ENCODE data around the gene LEKR1. TPM values are rescaled to one million over a fixed set of nuclear protein-coding genes. Genes with fewer than 3 reads are reported as not detected.

The LEKR1 gene
- total and polyA plus RNA-seq, 2 of the 13 experiments (the other 11 are each of a cell fraction or from before 2014, with no cell fraction given): 0.49 to 1.5 TPM

GRCh38 chr3:157073810-157074209, 247.7 kb downstream of the LEKR1 start (continued):
- TF ChIP-seq RCOR2 (CRISPR knock-in tag; IDR thresholded peaks at IDR 0.05): no peak

- in situ Hi-C loops (cut with HindIII; ENCODE audit: extremely low pct_ligation_motif_present, low pct_unique_long_range_greater_than_20kb): no loop called here
- Histone ChIP-seq H3K9ac (ENCODE audit: insufficient read depth, low read depth, low read length) (no peak overlapping the region), H3K79me2 (ENCODE audit: insufficient read depth, low read length) (no peaks in the 10 kb centered on the region), H3K4me2 (ENCODE audit: low read depth, low read length) (no peak overlapping the region), H3K27me3 (ENCODE audit: control insufficient read depth in 1 of 2, insufficient read depth in 2 of 2, low read length in 2 of 2) (peaks cover 0 to 2% of the 10 kb centered on the region in 2 experiments; a peak in 1 of 5 replicates), H3K36me3 (replicated peaks in 1 of 2; ENCODE audit: control insufficient read depth in 1 of 2, insufficient read depth in 2 of 2, low read length in 2 of 2) (no peaks in the 10 kb centered on the region), H3K27ac (ENCODE audit: extremely low read length, insufficient read depth, low read length) (no peak overlapping the region), H2AFZ (ENCODE audit: low read length) (no peak overlapping the region), H3K4me1 (ENCODE audit: insufficient read depth, low read length) (peaks cover 31% of the 10 kb centered on the region), H3K4me3 (replicated peaks in 1 of 3; ENCODE audit: insufficient read depth in 1 of 3, low read depth in 2 of 3, low read length in 3 of 3) (no peak overlapping the region), H3K9me3 (ENCODE audit: low read length) (no peaks in the 10 kb centered on the region), H4K20me1 (ENCODE audit: insufficient read depth, low read length) (no peaks in the 10 kb centered on the region)
- ATAC-seq (no peak), DNase-seq (ENCODE audit: low spot score) (no peak), FAIRE-seq (no peak)
- BruUV-seq (replicated peaks): no TSS peak
- intact Hi-C loops (cut with micrococcal nuclease; ENCODE audit: unreplicated experiment): no loop called here
- POLR2A ChIA-PET: no interaction called here
- CTCF ChIA-PET (ENCODE audit: low intra/inter-chr PET ratio, low total read pairs): no interaction called here
- 65% methylated on average over 3 of the region's 3 CpGs for WGBS (ENCODE audit: low lambda C conversion rate)
- TF ChIP-seq ZNF607 (CRISPR knock-in tag; IDR thresholded peaks at IDR 0.05; ENCODE audit: borderline replicate concordance) (no peak), ZNF451 (CRISPR knock-in tag; IDR thresholded peaks at IDR 0.05) (no peak), RAD21 (CRISPR knock-in tag; IDR thresholded peaks at IDR 0.05) (no peak), SIX1 (CRISPR knock-in tag; IDR thresholded peaks at IDR 0.05; ENCODE audit: borderline replicate concordance) (no peak), ZNF574 (CRISPR knock-in tag; IDR thresholded peaks at IDR 0.05) (no peak), ZNF280D (CRISPR knock-in tag; IDR thresholded peaks at IDR 0.05) (no peak), THAP11 (CRISPR knock-in tag; IDR thresholded peaks at IDR 0.05) (no peak), MAZ (IDR thresholded peaks at IDR 0.05; ENCODE audit: borderline replicate concordance, low read depth, low read length) (no peak), MAZ (CRISPR knock-in tag; IDR thresholded peaks at IDR 0.05; ENCODE audit: low read depth) (no peak), HINFP (CRISPR knock-in tag; IDR thresholded peaks at IDR 0.05; ENCODE audit: low read depth) (no peak), ZHX1 (CRISPR knock-in tag; IDR thresholded peaks at IDR 0.05; ENCODE audit: low read depth) (no peak), CHD4 (IDR thresholded peaks at IDR 0.05; ENCODE audit: borderline replicate concordance, low read length) (no peak)
Observed at GRCh38 chr3:157074490-157074889, 248.3 kb downstream of the LEKR1 start.
